Measurements from ENCODE around the gene PRDM9. TPM values are rescaled to one million over a fixed set of nuclear protein-coding genes. Genes with fewer than 3 reads are reported as not detected.
"Not testable (repeated sequence)": the region's sequence is repeated elsewhere in the genome, so short reads cannot be mapped to it uniquely, and the experiment has no call there.

PRDM9 gene
- total RNA-seq, 1 donor from 2014 or later: not detected

GRCh38 chr5:23506329-23507236 is 826 bp upstream of the PRDM9 start:
- TF ChIP-seq POLR2A (IDR thresholded peaks at IDR 0.05) (no peak), POLR2AphosphoS5 (IDR thresholded peaks at IDR 0.05; ENCODE audit: insufficient read depth in 1 of 2, low read depth in 1 of 2) (no peak), CTCF (IDR thresholded peaks at IDR 0.05) (no peak)
- Histone ChIP-seq H3K27me3 (no peaks in the 10 kb centered on the region), H3K9me3 (no peaks in the 10 kb centered on the region), H3K36me3 (no peaks in the 10 kb centered on the region), H3K4me3 (no peak overlapping the region), H3K27ac (no peak overlapping the region), H3K4me1 (no peaks in the 10 kb centered on the region)
- intact Hi-C loops (cut with DNase I): no loop called here
- DNase-seq (ENCODE audit: extremely low spot score in 2 of 2): no peak

- DNase-seq (ENCODE audit: extremely low spot score in 2 of 2); H3K27me3 ChIP-seq; intact Hi-C loops (cut with DNase I); H3K4me1 ChIP-seq; H3K9me3 ChIP-seq; H3K4me3 ChIP-seq; H3K27ac ChIP-seq; H3K36me3 ChIP-seq: not testable (repeated sequence)
Measured at GRCh38 chr5:23510434-23510833, 3.0 kb downstream of the PRDM9 start.

GRCh38 chr5:23522553-23522952 is 15.1 kb downstream of the PRDM9 start:
- Histone ChIP-seq H3K4me3 (no peak overlapping the region), H3K27me3 (no peaks in the 10 kb centered on the region), H3K36me3 (no peaks in the 10 kb centered on the region), H3K27ac (no peak overlapping the region), H3K9me3 (no peaks in the 10 kb centered on the region), H3K4me1 (no peaks in the 10 kb centered on the region)
- intact Hi-C loops (cut with DNase I): no loop called here
- no peak for TF ChIP-seq CTCF (IDR thresholded peaks at IDR 0.05)
- no peak for TF ChIP-seq POLR2A (IDR thresholded peaks at IDR 0.05)
- no peak for TF ChIP-seq POLR2AphosphoS5 (IDR thresholded peaks at IDR 0.05; ENCODE audit: insufficient read depth in 1 of 2, low read depth in 1 of 2)
- DNase-seq (ENCODE audit: extremely low spot score in 2 of 2): no peak

GRCh38 chr5:23523031-23523430 is 15.6 kb downstream of the PRDM9 start:
- intact Hi-C loops (cut with DNase I): no loop called here
- H3K4me1 ChIP-seq: no peaks in the 10 kb centered on the region
- H3K4me3 ChIP-seq: no peak overlapping the region
- no peak for DNase-seq (ENCODE audit: extremely low spot score in 2 of 2)
- H3K27ac ChIP-seq: no peak overlapping the region
- H3K36me3 ChIP-seq: no peaks in the 10 kb centered on the region
- TF ChIP-seq CTCF (IDR thresholded peaks at IDR 0.05): no peak
- TF ChIP-seq POLR2A (IDR thresholded peaks at IDR 0.05): no peak
- no peak for TF ChIP-seq POLR2AphosphoS5 (IDR thresholded peaks at IDR 0.05; ENCODE audit: insufficient read depth in 1 of 2, low read depth in 1 of 2)
- H3K9me3 ChIP-seq: no peaks in the 10 kb centered on the region
- H3K27me3 ChIP-seq: no peaks in the 10 kb centered on the region

- H3K27ac ChIP-seq: no peak overlapping the region
- no peak overlapping the region for H3K4me3 ChIP-seq
- no peak for DNase-seq (ENCODE audit: extremely low spot score in 2 of 2)
- no peaks in the 10 kb centered on the region for H3K4me1 ChIP-seq
- intact Hi-C loops (cut with DNase I): no loop called here
- H3K36me3 ChIP-seq: no peaks in the 10 kb centered on the region
- no peaks in the 10 kb centered on the region for H3K9me3 ChIP-seq
- TF ChIP-seq CTCF (IDR thresholded peaks at IDR 0.05) (no peak), POLR2A (IDR thresholded peaks at IDR 0.05) (no peak), POLR2AphosphoS5 (IDR thresholded peaks at IDR 0.05; ENCODE audit: insufficient read depth in 1 of 2, low read depth in 1 of 2) (no peak)
- H3K27me3 ChIP-seq: no peaks in the 10 kb centered on the region
Measured at GRCh38 chr5:23523998-23524397, 16.6 kb downstream of the PRDM9 start.
